Measurements from ENCODE around the gene ARHGEF39. TPM values are rescaled to one million over a fixed set of nuclear protein-coding genes. Genes with fewer than 3 reads are reported as not detected.
A peak's percentile ranks its signal among the peaks of the same experiment; 100 is the strongest.
"Not testable (repeated sequence)": the region's sequence is repeated elsewhere in the genome, so short reads cannot be mapped to it uniquely, and the experiment has no call there.

ARHGEF39 gene
- total RNA-seq, 1 donor from 2014 or later, result 28.0 TPM

- peak overlapping the region; percentile 54 for H3K27ac Mint-ChIP-seq (ENCODE audit: unreplicated experiment)
- peak; percentile 92 for DNase-seq (ENCODE audit: low read depth, low spot score)
- H3K4me1 Mint-ChIP-seq, result peaks cover 26% of the 10 kb centered on the region
- H3K27me3 Mint-ChIP-seq (ENCODE audit: low read depth), result peaks cover 7% of the 10 kb centered on the region
- H3K4me3 Mint-ChIP-seq, result peak overlapping the region; percentile 96
- TF ChIP-seq CTCF (conservative IDR thresholded peaks at IDR 0.05), result peak; percentile 89
- no peaks in the 10 kb centered on the region for H3K9me3 Mint-ChIP-seq
- H3K36me3 Mint-ChIP-seq (ENCODE audit: low read depth), result peaks cover under 1% of the 10 kb centered on the region
These were observed 18.3 kb downstream of the ARHGEF39 start for GRCh38 chr9:35646533-35647265.

DNA sequence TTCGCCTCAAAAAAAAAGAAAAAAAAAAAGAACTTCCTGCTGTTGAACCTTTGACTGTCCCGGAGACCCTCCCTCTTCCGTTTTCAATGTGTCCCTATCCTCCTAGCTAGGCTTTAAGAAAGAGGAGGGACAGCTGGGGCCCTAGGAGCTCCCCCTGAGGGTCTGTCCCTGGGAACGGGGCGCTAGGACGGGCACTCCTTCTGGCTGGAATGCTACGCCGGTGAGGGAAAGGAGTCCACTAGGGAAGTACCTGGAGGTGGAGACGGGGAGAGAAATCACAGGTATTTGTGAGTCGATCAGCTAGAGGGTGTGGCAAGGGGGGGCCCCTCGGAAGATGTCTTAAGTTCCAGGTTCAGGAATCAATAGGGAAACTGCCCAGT lies 18.9 kb downstream of the ARHGEF39 start:
- no peaks in the 10 kb centered on the region for H3K9me3 Mint-ChIP-seq
- DNase-seq (ENCODE audit: low read depth, low spot score), result peak; percentile 21
- peaks cover 5% of the 10 kb centered on the region for H3K36me3 Mint-ChIP-seq (ENCODE audit: low read depth)
- H3K4me3 Mint-ChIP-seq, result peak overlapping the region; percentile 96
- TF ChIP-seq CTCF (conservative IDR thresholded peaks at IDR 0.05), result no peak
- peak overlapping the region; percentile 54 for H3K27ac Mint-ChIP-seq (ENCODE audit: unreplicated experiment)
- peaks cover 26% of the 10 kb centered on the region for H3K4me1 Mint-ChIP-seq
- H3K27me3 Mint-ChIP-seq (ENCODE audit: low read depth), result peaks cover 5% of the 10 kb centered on the region

- not testable (repeated sequence) for DNase-seq (ENCODE audit: low read depth, low spot score); H3K27me3 Mint-ChIP-seq (ENCODE audit: low read depth); H3K27ac Mint-ChIP-seq (ENCODE audit: unreplicated experiment); H3K9me3 Mint-ChIP-seq; H3K36me3 Mint-ChIP-seq (ENCODE audit: low read depth)
- Mint-ChIP-seq H3K4me1 (peaks cover 26% of the 10 kb centered on the region), H3K4me3 (peak overlapping the region; percentile 96)
These were observed 19.3 kb downstream of the ARHGEF39 start for GRCh38 chr9:35645736-35646135.

- DNase-seq (ENCODE audit: low read depth, low spot score), result no peak
- Mint-ChIP-seq H3K27ac (ENCODE audit: unreplicated experiment) (no peak overlapping the region), H3K9me3 (no peaks in the 10 kb centered on the region), H3K27me3 (ENCODE audit: low read depth) (peaks cover 2% of the 10 kb centered on the region), H3K4me1 (peaks cover 17% of the 10 kb centered on the region), H3K4me3 (peak overlapping the region; percentile 23), H3K36me3 (ENCODE audit: low read depth) (peaks cover 12% of the 10 kb centered on the region)
- no peak for TF ChIP-seq CTCF (conservative IDR thresholded peaks at IDR 0.05)
These were observed 21.9 kb downstream of the ARHGEF39 start for GRCh38 chr9:35643046-35643445.

- peaks cover 12% of the 10 kb centered on the region for H3K36me3 Mint-ChIP-seq (ENCODE audit: low read depth)
- DNase-seq (ENCODE audit: low read depth, low spot score); H3K27ac Mint-ChIP-seq (ENCODE audit: unreplicated experiment); H3K4me3 Mint-ChIP-seq; H3K4me1 Mint-ChIP-seq; H3K27me3 Mint-ChIP-seq (ENCODE audit: low read depth); H3K9me3 Mint-ChIP-seq: not testable (repeated sequence)
These were observed 23.5 kb downstream of the ARHGEF39 start for GRCh38 chr9:35641478-35641877.

DNA sequence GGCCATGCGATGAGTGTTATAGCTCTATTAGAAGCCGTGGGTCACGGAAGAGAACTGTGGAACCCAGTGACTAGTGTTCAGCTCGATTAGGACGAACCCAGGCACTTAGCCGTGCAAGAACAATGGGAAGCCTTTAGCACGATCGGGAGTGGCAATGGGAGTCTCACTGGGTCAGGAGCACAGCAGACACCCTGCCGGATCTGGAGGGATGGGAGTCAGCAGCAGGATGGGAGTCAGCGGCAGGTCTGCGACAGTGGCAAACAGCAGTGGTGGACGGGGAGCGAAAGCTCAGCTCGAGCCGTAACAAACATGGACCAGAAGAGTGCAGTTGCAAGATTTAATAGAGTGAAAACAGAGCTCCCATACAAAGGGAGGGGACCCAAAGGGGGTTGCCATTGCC lies 24.6 kb downstream of the ARHGEF39 start:
- not testable (repeated sequence) for H3K9me3 Mint-ChIP-seq; H3K4me3 Mint-ChIP-seq; H3K27ac Mint-ChIP-seq (ENCODE audit: unreplicated experiment); H3K27me3 Mint-ChIP-seq (ENCODE audit: low read depth); H3K4me1 Mint-ChIP-seq; DNase-seq (ENCODE audit: low read depth, low spot score)
- peaks cover 12% of the 10 kb centered on the region for H3K36me3 Mint-ChIP-seq (ENCODE audit: low read depth)

DNA sequence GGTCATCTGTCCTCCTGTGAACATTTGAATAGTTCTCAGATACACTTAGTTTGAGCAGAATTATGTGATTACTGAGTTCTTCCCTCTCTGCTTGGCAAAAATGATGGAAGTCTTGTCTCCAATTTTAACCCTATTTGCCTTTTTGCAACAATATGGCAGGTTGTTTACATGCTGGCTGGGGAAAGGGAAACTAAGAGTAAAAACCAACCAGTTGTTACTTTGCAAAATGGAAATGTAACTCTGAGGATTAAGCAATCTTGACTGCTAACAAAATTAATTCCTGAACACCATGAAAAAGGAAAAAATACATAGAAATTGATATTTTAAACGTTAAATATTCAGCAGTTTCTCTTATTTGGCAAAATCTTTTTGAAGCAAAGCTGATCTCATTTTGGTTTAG lies 25.4 kb downstream of the ARHGEF39 start:
- peaks cover 12% of the 10 kb centered on the region for H3K36me3 Mint-ChIP-seq (ENCODE audit: low read depth)
- H3K27me3 Mint-ChIP-seq (ENCODE audit: low read depth), result peaks cover 2% of the 10 kb centered on the region
- no peaks in the 10 kb centered on the region for H3K9me3 Mint-ChIP-seq
- TF ChIP-seq CTCF (conservative IDR thresholded peaks at IDR 0.05), result no peak
- no peak overlapping the region for H3K4me3 Mint-ChIP-seq
- H3K4me1 Mint-ChIP-seq, result no peaks in the 10 kb centered on the region
- no peak overlapping the region for H3K27ac Mint-ChIP-seq (ENCODE audit: unreplicated experiment)
- no peak for DNase-seq (ENCODE audit: low read depth, low spot score)

- H3K4me3 Mint-ChIP-seq, H3K4me1 Mint-ChIP-seq: not testable (repeated sequence)
These were observed 25.8 kb downstream of the ARHGEF39 start for GRCh38 chr9:35639225-35639624.

DNA sequence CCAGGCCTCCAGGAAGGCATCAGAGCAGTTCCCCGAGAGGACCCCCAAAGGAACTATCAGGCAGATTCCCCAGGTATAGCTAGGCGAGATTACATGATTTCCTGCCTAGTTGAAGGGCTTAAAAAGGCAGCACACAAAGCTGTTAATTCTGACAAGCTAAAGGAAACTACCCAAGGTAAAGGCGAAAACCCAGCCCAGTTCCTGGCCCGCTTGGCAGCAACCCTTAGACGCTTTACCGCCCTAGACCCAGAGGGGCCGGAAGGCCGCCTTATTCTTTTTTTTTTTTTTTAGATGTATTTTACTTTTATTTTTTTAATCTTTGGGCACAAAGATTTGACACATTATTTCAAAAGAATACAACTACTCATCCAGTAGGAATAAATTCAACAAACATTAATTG lies 26.2 kb downstream of the ARHGEF39 start:
- not testable (repeated sequence) for H3K4me1 Mint-ChIP-seq; H3K27me3 Mint-ChIP-seq (ENCODE audit: low read depth); H3K9me3 Mint-ChIP-seq; DNase-seq (ENCODE audit: low read depth, low spot score); H3K27ac Mint-ChIP-seq (ENCODE audit: unreplicated experiment); H3K4me3 Mint-ChIP-seq
- peaks cover 12% of the 10 kb centered on the region for H3K36me3 Mint-ChIP-seq (ENCODE audit: low read depth)

More at GRCh38 chr9:35639225-35639624, 25.8 kb downstream of the ARHGEF39 start:
- H3K9me3 Mint-ChIP-seq; H3K27ac Mint-ChIP-seq (ENCODE audit: unreplicated experiment); DNase-seq (ENCODE audit: low read depth, low spot score); H3K27me3 Mint-ChIP-seq (ENCODE audit: low read depth): not testable (repeated sequence)
- peaks cover 12% of the 10 kb centered on the region for H3K36me3 Mint-ChIP-seq (ENCODE audit: low read depth)

- not testable (repeated sequence) for H3K27me3 Mint-ChIP-seq (ENCODE audit: low read depth); H3K9me3 Mint-ChIP-seq; DNase-seq (ENCODE audit: low read depth, low spot score); H3K4me1 Mint-ChIP-seq; H3K4me3 Mint-ChIP-seq; H3K27ac Mint-ChIP-seq (ENCODE audit: unreplicated experiment)
- H3K36me3 Mint-ChIP-seq (ENCODE audit: low read depth), result peaks cover 12% of the 10 kb centered on the region
These were observed 27.5 kb downstream of the ARHGEF39 start for GRCh38 chr9:35637427-35637955.
